K562 (cell line): Measurements from ENCODE around the gene MDN1. TPM values are rescaled to one million over a fixed set of nuclear protein-coding genes. Genes with fewer than 3 reads are reported as not detected.

Experiments used
- ATAC-seq: fragments of 200-7000 bp; cut with Tn5 transposase; 3 replicates; pipeline ENCODE4 v1.9.1; 2020; ENCODE audit warnings: moderate library complexity
- BruUV-seq: library from RNA; stranded (reverse); fragments of 400-500 nt; replicated peaks from 2 replicates; lab custom pipeline; 2021; lab: Mats Ljungman, UMichigan
- CTCF ChIA-PET: fragments of 300-600 bp; formaldehyde crosslinking; extraction: SDS; loops from one replicate; lab custom pipeline; 2021; ENCODE audit warnings: low intra/inter-chr PET ratio; lab: Yijun Ruan, JAX
- POLR2A ChIA-PET: fragments of 300-600, 350-650 bp; sonication (Branson Sonifier 250); formaldehyde crosslinking; extraction: SDS; loops from one replicate; lab custom pipeline; 2021; ENCODE audit warnings: antibody characterized with exemption, inconsistent platforms; lab: Yijun Ruan, JAX
- DNase-seq, 4 experiments: peaks; one replicate each; pipeline versions ENCODE4 v3.0.0 to v3.0.0-alpha.2; 2011 to 2018; ENCODE audit warnings: low spot score in 3 of 4, mixed read lengths in 3 of 4; ENCODE audit errors: extremely low read depth in 1 of 4
- FAIRE-seq: peaks from 2 replicates; lab custom pipeline; 2011; peaks lifted over from hg19 to GRCh38; lab: Jason Lieb, UNC
- H2AFZ ChIP-seq: 2 replicates; pipeline ENCODE4 v1.6.0; 2011; ENCODE audit warnings: low read depth, low read length, control low read depth, inconsistent platforms
- H3K27ac ChIP-seq: fragments of 200-600 bp; 3 replicates; pipeline ENCODE4 v1.8.0; 2011; ENCODE audit warnings: low read depth, mild to moderate bottlenecking, control low read depth, inconsistent platforms, low read length, moderate library complexity, mixed read lengths; ENCODE audit errors: extremely low read depth
- H3K27me3 ChIP-seq, 2 experiments: fragments of 300-600 bp in 1 of 2; 2 replicates in 1 of 2; 3 replicates in 1 of 2; pipeline versions ENCODE4 v1.6.0 to v1.8.0; 2011; ENCODE audit warnings: inconsistent platforms in 2 of 2, low read length in 2 of 2, mild to moderate bottlenecking in 1 of 2, mixed read lengths in 1 of 2, moderate library complexity in 1 of 2; ENCODE audit not compliant: control insufficient read depth in 2 of 2, insufficient read depth in 2 of 2
- H3K36me3 ChIP-seq: fragments of 300-600 bp; 3 replicates; pipeline ENCODE4 v1.8.0; 2011; ENCODE audit warnings: mild to moderate bottlenecking, low read length, inconsistent platforms; ENCODE audit not compliant: control insufficient read depth, insufficient read depth
- H3K4me1 ChIP-seq, 2 experiments: fragments of 200-600 bp in 1 of 2; replicated peaks in 1 of 2; 2 replicates in 1 of 2; 3 replicates in 1 of 2; pipeline versions ENCODE4 v1.5.1 to v1.8.0; 2011; ENCODE audit warnings: inconsistent platforms in 2 of 2, low read length in 2 of 2, mild to moderate bottlenecking in 1 of 2, mixed read lengths in 1 of 2, moderate library complexity in 1 of 2; ENCODE audit not compliant: control insufficient read depth in 2 of 2, insufficient read depth in 2 of 2
- H3K4me2 ChIP-seq: 2 replicates; pipeline ENCODE4 v1.6.1; 2011; ENCODE audit warnings: low read length, control low read depth, inconsistent platforms, mixed read lengths; ENCODE audit not compliant: insufficient read depth
- H3K4me3 ChIP-seq: fragments of 200-600 bp; sonication (generic), shearing (Covaris generic); 2 replicates; pipeline ENCODE4 v1.5.1; 2016; ENCODE audit warnings: control low read depth, inconsistent platforms
- H3K79me2 ChIP-seq: fragments of 200-600 bp; 3 replicates; pipeline ENCODE4 v1.8.0; 2011; ENCODE audit warnings: low read length, inconsistent platforms; ENCODE audit not compliant: control insufficient read depth, insufficient read depth
- H3K9ac ChIP-seq, 2 experiments: 2 replicates each; pipeline versions ENCODE4 v1.6.0 to v1.6.1; 2011; ENCODE audit warnings: low read depth in 2 of 2, low read length in 2 of 2, control low read depth in 1 of 2, inconsistent platforms in 1 of 2, mild to moderate bottlenecking in 1 of 2, mixed read lengths in 1 of 2; ENCODE audit not compliant: insufficient read depth in 1 of 2
- H3K9me1 ChIP-seq: one replicate; pipeline ENCODE4 v1.6.0; 2011; ENCODE audit warnings: inconsistent platforms, mild to moderate bottlenecking, low read length, moderate library complexity; ENCODE audit not compliant: control insufficient read depth, insufficient read depth
- H3K9me3 ChIP-seq: replicated peaks from 2 replicates; pipeline ENCODE4 v1.5.1; 2011; ENCODE audit warnings: low read depth, low read length, inconsistent platforms; ENCODE audit not compliant: control insufficient read depth, insufficient read depth
- H4K20me1 ChIP-seq: replicated peaks from 2 replicates; pipeline ENCODE4 v1.6.1; 2011; ENCODE audit warnings: low read length, inconsistent platforms, mixed read lengths; ENCODE audit not compliant: control insufficient read depth, insufficient read depth
- BCL6 ChIP-seq: fragments of 250-450 bp; sonication (Bioruptor Pico); IDR thresholded peaks from 2 replicates; pipeline ENCODE4 v1.4.0; 2020
- C11orf30 ChIP-seq: fragments of 450-650 bp; IDR thresholded peaks from 2 replicates; pipeline ENCODE4 v1.6.1; 2016; ENCODE audit warnings: low read depth, mild to moderate bottlenecking
- CREBBP ChIP-seq: IDR thresholded peaks from one replicate; pipeline ENCODE4 v1.6.1; 2012; ENCODE audit warnings: low read depth, mild to moderate bottlenecking, control low read depth, inconsistent platforms, low read length
- DIDO1 ChIP-seq: fragments of 450-650 bp; IDR thresholded peaks from 2 replicates; pipeline ENCODE4 v1.6.1; 2016; ENCODE audit warnings: low read depth, missing biosample characterization, missing genetic modification characterization
- DNMT1 ChIP-seq: fragments of 450-650 bp; IDR thresholded peaks from 2 replicates; pipeline ENCODE4 v1.6.1; 2016; ENCODE audit warnings: antibody characterized with exemption, mild to moderate bottlenecking
- FIP1L1 ChIP-seq: fragments of 200-400 bp; formaldehyde crosslinking; IDR thresholded peaks from 2 replicates; pipeline ENCODE4 v1.6.1; 2018; ENCODE audit warnings: mild to moderate bottlenecking, low read depth, low read length; ENCODE audit not compliant: poor library complexity, severe bottlenecking
- KHSRP ChIP-seq: fragments of 450-650 bp; IDR thresholded peaks from 2 replicates; pipeline ENCODE4 v1.6.1; 2017
- ZNF133 ChIP-seq: fragments of 250-450 bp; sonication (Bioruptor Pico); IDR thresholded peaks from 2 replicates; pipeline ENCODE4 v1.4.0; 2020; ENCODE audit warnings: mild to moderate bottlenecking
- WGBS: fragments of 100-300 bp; shearing (Covaris generic); methylation state at CpG from one replicate; pipeline ENCODE4 v1.1.6; 2016; ENCODE audit warnings: low coverage, mixed read lengths; ENCODE audit not compliant: insufficient coverage; ENCODE audit errors: missing lambda C conversion rate; 5-methylcytosine and 5-hydroxymethylcytosine counted together
- in situ Hi-C: fragments of 300-500 bp; cut with MboI; formaldehyde crosslinking; loops from 4 replicates; pipeline ENCODE4 v1.15.0; 2018; ENCODE audit warnings: inconsistent platforms, mixed read lengths
- intact Hi-C: fragments of 100-400 bp; cut with micrococcal nuclease; formaldehyde crosslinking; loops from 2 replicates; pipeline ENCODE4 v1.14.2; 2022
- polyA plus RNA-seq, 8 experiments: library from polyadenylated mRNA; depleted of rRNA in 4 of 8; stranded (reverse) in 5 of 8; unstranded in 3 of 8; fragments of >200 nt; fragmentation: Nextera tagmentation in 2 of 8; fragmentation: Illumina TruSeq in 1 of 8; extraction: Ambion mirVana in 2 of 8; extraction: Trizol in 1 of 8; gene quantifications; 2 replicates each; pipeline versions ENCODE4 v1.2.1 to v1.2.3, GENCODE V29; 2011 to 2014; ENCODE audit warnings: inconsistent platforms in 1 of 8, missing spikeins in 1 of 8
- total RNA-seq, 7 experiments: library from RNA; depleted of rRNA in 6 of 7; stranded (reverse); fragments of >200 nt in 6 of 7; fragmentation: Illumina TruSeq in 2 of 7; extraction: Trizol in 2 of 7; gene quantifications; 2 replicates each; pipeline versions ENCODE4 v1.2.1 to v1.2.3, GENCODE V29; 2011 to 2021; ENCODE audit warnings: low replicate concordance in 1 of 7
- TF ChIP-seq, protein P1 (sequence below): sonication (generic); formaldehyde crosslinking; IDR thresholded peaks from 2 replicates; pipeline ENCODE4 v1.8.0; 2022; ENCODE audit warnings: mild to moderate bottlenecking, low read depth, missing genetic modification reagents
- TF ChIP-seq, protein P2 (sequence below): fragments of 250-450 bp; sonication (Bioruptor Pico); IDR thresholded peaks from 2 replicates; pipeline ENCODE4 v1.4.0; 2020; ENCODE audit warnings: mild to moderate bottlenecking, moderate library complexity

The MDN1 gene
- total and polyA plus RNA-seq, 9 of the 15 experiments (the other 6 are each of a cell fraction or from before 2014, with no cell fraction given), result 25.6 to 93.6 (median 43.0) TPM

DNA sequence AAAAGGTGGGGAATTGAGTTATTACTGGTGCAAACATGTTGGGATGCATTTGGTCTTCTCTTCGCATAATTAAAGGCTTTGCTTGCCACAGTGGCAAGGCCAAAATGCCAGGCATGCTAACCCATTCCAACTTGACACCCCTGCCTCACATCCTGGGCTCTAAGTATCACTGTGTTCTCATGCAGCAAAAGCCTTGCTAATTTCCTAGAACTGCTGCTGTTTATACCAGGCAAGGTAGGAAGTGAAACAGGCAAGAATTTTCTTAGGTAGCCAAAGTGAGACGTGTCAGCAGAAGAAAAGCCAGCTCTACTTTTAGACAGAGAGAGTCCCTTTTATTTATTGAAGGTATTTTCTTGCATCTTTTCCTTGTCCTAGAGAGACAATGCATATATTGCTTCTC is 222.2 kb downstream of the MDN1 start:
- intact Hi-C loops (loop anchor here (5.0 kb wide), 1 partner anchor 165 kb away; the partner anchor contains the start of gene ANKRD6), in situ Hi-C loops (no loop called here)
- H3K9me3 ChIP-seq, result no peaks in the 10 kb centered on the region
- H3K4me2 ChIP-seq, result no peak overlapping the region
- WGBS, result 0% methylated on average over 2 of the region's 2 CpGs
- H2AFZ ChIP-seq, result no peak overlapping the region
- BruUV-seq, result no TSS peak
- no peak overlapping the region for H3K27ac ChIP-seq
- no peaks in the 10 kb centered on the region for H4K20me1 ChIP-seq
- ATAC-seq, result no peak
- ChIA-PET POLR2A (no interaction called here), CTCF (interaction anchor here (0.6 to 1.4 kb wide), 3 partner anchors 88 to 283 kb away, joined by 3 to 7 read pairs (median 7); no protein-coding TSS in a partner anchor)
- no peak for DNase-seq
- H3K27me3 ChIP-seq, result peaks cover 7 to 29% of the 10 kb centered on the region in 2 experiments
- no peak overlapping the region for H3K4me3 ChIP-seq
- no peaks in the 10 kb centered on the region for H3K36me3 ChIP-seq
- FAIRE-seq, result no peak
- H3K79me2 ChIP-seq, result no peaks in the 10 kb centered on the region
- H3K9ac ChIP-seq, result no peak overlapping the region
- TF ChIP-seq DNMT1 (no peak), KHSRP (no peak), CREBBP (no peak), DIDO1 (tag) (no peak), ZNF133 (CRISPR knock-in tag) (no peak), BCL6 (no peak), FIP1L1 (no peak), C11orf30 (no peak)
- TF ChIP-seq, protein P1, sequence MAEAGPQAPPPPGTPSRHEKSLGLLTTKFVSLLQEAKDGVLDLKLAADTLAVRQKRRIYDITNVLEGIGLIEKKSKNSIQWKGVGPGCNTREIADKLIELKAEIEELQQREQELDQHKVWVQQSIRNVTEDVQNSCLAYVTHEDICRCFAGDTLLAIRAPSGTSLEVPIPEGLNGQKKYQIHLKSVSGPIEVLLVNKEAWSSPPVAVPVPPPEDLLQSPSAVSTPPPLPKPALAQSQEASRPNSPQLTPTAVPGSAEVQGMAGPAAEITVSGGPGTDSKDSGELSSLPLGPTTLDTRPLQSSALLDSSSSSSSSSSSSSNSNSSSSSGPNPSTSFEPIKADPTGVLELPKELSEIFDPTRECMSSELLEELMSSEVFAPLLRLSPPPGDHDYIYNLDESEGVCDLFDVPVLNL, result no peak
- TF ChIP-seq, protein P2, sequence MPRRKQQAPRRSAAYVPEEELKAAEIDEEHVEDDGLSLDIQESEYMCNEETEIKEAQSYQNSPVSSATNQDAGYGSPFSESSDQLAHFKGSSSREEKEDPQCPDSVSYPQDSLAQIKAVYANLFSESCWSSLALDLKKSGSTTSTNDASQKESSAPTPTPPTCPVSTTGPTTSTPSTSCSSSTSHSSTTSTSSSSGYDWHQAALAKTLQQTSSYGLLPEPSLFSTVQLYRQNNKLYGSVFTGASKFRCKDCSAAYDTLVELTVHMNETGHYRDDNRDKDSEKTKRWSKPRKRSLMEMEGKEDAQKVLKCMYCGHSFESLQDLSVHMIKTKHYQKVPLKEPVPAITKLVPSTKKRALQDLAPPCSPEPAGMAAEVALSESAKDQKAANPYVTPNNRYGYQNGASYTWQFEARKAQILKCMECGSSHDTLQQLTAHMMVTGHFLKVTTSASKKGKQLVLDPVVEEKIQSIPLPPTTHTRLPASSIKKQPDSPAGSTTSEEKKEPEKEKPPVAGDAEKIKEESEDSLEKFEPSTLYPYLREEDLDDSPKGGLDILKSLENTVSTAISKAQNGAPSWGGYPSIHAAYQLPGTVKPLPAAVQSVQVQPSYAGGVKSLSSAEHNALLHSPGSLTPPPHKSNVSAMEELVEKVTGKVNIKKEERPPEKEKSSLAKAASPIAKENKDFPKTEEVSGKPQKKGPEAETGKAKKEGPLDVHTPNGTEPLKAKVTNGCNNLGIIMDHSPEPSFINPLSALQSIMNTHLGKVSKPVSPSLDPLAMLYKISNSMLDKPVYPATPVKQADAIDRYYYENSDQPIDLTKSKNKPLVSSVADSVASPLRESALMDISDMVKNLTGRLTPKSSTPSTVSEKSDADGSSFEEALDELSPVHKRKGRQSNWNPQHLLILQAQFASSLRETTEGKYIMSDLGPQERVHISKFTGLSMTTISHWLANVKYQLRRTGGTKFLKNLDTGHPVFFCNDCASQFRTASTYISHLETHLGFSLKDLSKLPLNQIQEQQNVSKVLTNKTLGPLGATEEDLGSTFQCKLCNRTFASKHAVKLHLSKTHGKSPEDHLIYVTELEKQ (CRISPR knock-in tag), result no peak
- H3K9me1 ChIP-seq, result peaks cover 3% of the 10 kb centered on the region
- H3K4me1 ChIP-seq, result no peaks in the 10 kb centered on the region
